ENCODE results near the gene TMX2. TPM values are rescaled to one million over a fixed set of nuclear protein-coding genes. Genes with fewer than 3 reads are reported as not detected.

The TMX2 gene
- polyA plus RNA-seq, 1 donor from 2014 or later: 130 TPM

GRCh38 chr11:57732661-57733060, 20.3 kb downstream of the TMX2 start:
- Histone ChIP-seq H3K9ac (ENCODE audit: low read length) (no peak overlapping the region), H3K79me2 (replicated peaks; ENCODE audit: insufficient read depth, low read length) (peaks cover 20% of the 10 kb centered on the region), H4K20me1 (ENCODE audit: insufficient read depth) (no peaks in the 10 kb centered on the region), H3K9me2 (ENCODE audit: insufficient read depth, low read length) (no peaks in the 10 kb centered on the region), H2AFZ (ENCODE audit: low read depth, low read length) (no peak overlapping the region), H3K4me2 (ENCODE audit: low read length) (no peak overlapping the region), H3K27me3 (ENCODE audit: insufficient read depth, low read depth, low read length) (no peaks in the 10 kb centered on the region), H3K36me3 (ENCODE audit: insufficient read depth, low read length) (no peaks in the 10 kb centered on the region), H3K4me3 (ENCODE audit: low read length) (no peak overlapping the region), H3K9me3 (ENCODE audit: low read length) (no peaks in the 10 kb centered on the region), H3K27ac (ENCODE audit: low read length) (no peak overlapping the region), H3F3A (ENCODE audit: insufficient read depth, low read length, poor library complexity, severe bottlenecking) (no peaks in the 10 kb centered on the region)
- TF ChIP-seq EZH2 (IDR thresholded peaks at IDR 0.05; ENCODE audit: borderline replicate concordance, insufficient read depth, low read length, poor library complexity, severe bottlenecking): no peak
- TF ChIP-seq SMC3 (conservative IDR thresholded peaks at IDR 0.05; ENCODE audit: poor library complexity): no peak
- TF ChIP-seq REST (IDR thresholded peaks at IDR 0.05; ENCODE audit: borderline replicate concordance): no peak
- no peak for TF ChIP-seq RAD21 (conservative IDR thresholded peaks at IDR 0.05)
- no peak for TF ChIP-seq CTCF (IDR thresholded peaks at IDR 0.05; ENCODE audit: poor library complexity, severe bottlenecking)
- TF ChIP-seq MXI1 (conservative IDR thresholded peaks at IDR 0.05; ENCODE audit: poor library complexity, severe bottlenecking): no peak
- no peak for TF ChIP-seq POLR2AphosphoS5 (IDR thresholded peaks at IDR 0.05)
- no peak for TF ChIP-seq EP300 (conservative IDR thresholded peaks at IDR 0.05; ENCODE audit: poor library complexity, severe bottlenecking)
- TF ChIP-seq TAF1 (IDR thresholded peaks at IDR 0.05; ENCODE audit: low read depth): no peak

GRCh38 chr11:57735619-57736298, 23.4 kb downstream of the TMX2 start:
- TF ChIP-seq EZH2 (IDR thresholded peaks at IDR 0.05; ENCODE audit: borderline replicate concordance, insufficient read depth, low read length, poor library complexity, severe bottlenecking) (no peak), CTCF (IDR thresholded peaks at IDR 0.05; ENCODE audit: poor library complexity, severe bottlenecking) (no peak), POLR2AphosphoS5 (IDR thresholded peaks at IDR 0.05) (no peak), MXI1 (conservative IDR thresholded peaks at IDR 0.05; ENCODE audit: poor library complexity, severe bottlenecking) (no peak), REST (IDR thresholded peaks at IDR 0.05; ENCODE audit: borderline replicate concordance) (no peak), RAD21 (conservative IDR thresholded peaks at IDR 0.05) (no peak), TAF1 (IDR thresholded peaks at IDR 0.05; ENCODE audit: low read depth) (no peak), SMC3 (conservative IDR thresholded peaks at IDR 0.05; ENCODE audit: poor library complexity) (no peak), EP300 (conservative IDR thresholded peaks at IDR 0.05; ENCODE audit: poor library complexity, severe bottlenecking) (no peak)
- Histone ChIP-seq H3K36me3 (ENCODE audit: insufficient read depth, low read length) (no peaks in the 10 kb centered on the region), H3K27me3 (ENCODE audit: insufficient read depth, low read depth, low read length) (no peaks in the 10 kb centered on the region), H3K4me2 (ENCODE audit: low read length) (no peak overlapping the region), H3K9me3 (ENCODE audit: low read length) (no peaks in the 10 kb centered on the region), H3F3A (ENCODE audit: insufficient read depth, low read length, poor library complexity, severe bottlenecking) (peaks cover under 1% of the 10 kb centered on the region), H3K27ac (ENCODE audit: low read length) (no peak overlapping the region), H4K20me1 (ENCODE audit: insufficient read depth) (no peaks in the 10 kb centered on the region), H2AFZ (ENCODE audit: low read depth, low read length) (no peak overlapping the region), H3K4me3 (ENCODE audit: low read length) (no peak overlapping the region), H3K9me2 (ENCODE audit: insufficient read depth, low read length) (no peaks in the 10 kb centered on the region), H3K79me2 (replicated peaks; ENCODE audit: insufficient read depth, low read length) (peaks cover 10% of the 10 kb centered on the region), H3K9ac (ENCODE audit: low read length) (no peak overlapping the region)
